Measurements from ENCODE around the gene GRAMD1A. TPM values are rescaled to one million over a fixed set of nuclear protein-coding genes. Genes with fewer than 3 reads are reported as not detected.
"Not testable (repeated sequence)": the region's sequence is repeated elsewhere in the genome, so short reads cannot be mapped to it uniquely, and the experiment has no call there.

Gene GRAMD1A
- polyA plus RNA-seq, 1 donor, result 53.2 TPM

DNA sequence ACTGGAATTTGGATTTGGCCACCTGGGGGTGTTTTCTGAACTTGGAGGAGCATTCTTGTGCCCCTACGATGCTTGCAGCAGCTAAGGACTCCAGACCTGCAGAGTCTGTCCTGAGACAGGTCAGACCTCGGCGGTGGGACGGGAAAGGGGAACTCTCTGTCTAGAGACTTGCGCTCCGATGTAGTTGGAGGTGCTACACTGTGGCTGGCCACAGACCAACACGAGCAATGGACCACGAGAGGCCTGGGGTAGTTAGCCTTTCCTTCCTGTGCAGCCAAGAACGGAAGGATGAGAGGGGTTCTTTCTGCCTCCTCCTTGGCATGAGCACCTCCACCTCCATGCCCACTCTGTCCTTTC is 5.9 kb upstream of the GRAMD1A start:
- H3K4me3 ChIP-seq (ENCODE audit: low read length), result no peak overlapping the region
- no peaks in the 10 kb centered on the region for H3K27me3 ChIP-seq (ENCODE audit: control insufficient read depth, insufficient read depth, low read length)
- H3K27ac ChIP-seq (ENCODE audit: low read length), result no peak overlapping the region
- DNase-seq, result no peak
- peaks cover 4% of the 10 kb centered on the region for H3K9me3 ChIP-seq (ENCODE audit: control insufficient read depth, low read depth, low read length)
- H3K36me3 ChIP-seq (ENCODE audit: control insufficient read depth, insufficient read depth, low read length), result no peaks in the 10 kb centered on the region
- peaks cover 16% of the 10 kb centered on the region for H3K4me1 ChIP-seq (ENCODE audit: control insufficient read depth, insufficient read depth, low read length)
- WGBS (ENCODE audit: insufficient coverage, low lambda C conversion rate), result no CpG with 5 or more reads among the region's 9 CpGs

- Histone ChIP-seq H3K36me3 (ENCODE audit: control insufficient read depth, insufficient read depth, low read length) (no peaks in the 10 kb centered on the region), H3K4me1 (ENCODE audit: control insufficient read depth, insufficient read depth, low read length) (peaks cover 20% of the 10 kb centered on the region), H3K4me3 (ENCODE audit: low read length) (no peak overlapping the region), H3K27me3 (ENCODE audit: control insufficient read depth, insufficient read depth, low read length) (no peaks in the 10 kb centered on the region), H3K9me3 (ENCODE audit: control insufficient read depth, low read depth, low read length) (peaks cover 4% of the 10 kb centered on the region), H3K27ac (ENCODE audit: low read length) (no peak overlapping the region)
- no peak for DNase-seq
- WGBS (ENCODE audit: insufficient coverage, low lambda C conversion rate), result no CpG with 5 or more reads among the region's 17 CpGs
Measured at GRCh38 chr19:34994643-34995541, 5.2 kb upstream of the GRAMD1A start.

DNA sequence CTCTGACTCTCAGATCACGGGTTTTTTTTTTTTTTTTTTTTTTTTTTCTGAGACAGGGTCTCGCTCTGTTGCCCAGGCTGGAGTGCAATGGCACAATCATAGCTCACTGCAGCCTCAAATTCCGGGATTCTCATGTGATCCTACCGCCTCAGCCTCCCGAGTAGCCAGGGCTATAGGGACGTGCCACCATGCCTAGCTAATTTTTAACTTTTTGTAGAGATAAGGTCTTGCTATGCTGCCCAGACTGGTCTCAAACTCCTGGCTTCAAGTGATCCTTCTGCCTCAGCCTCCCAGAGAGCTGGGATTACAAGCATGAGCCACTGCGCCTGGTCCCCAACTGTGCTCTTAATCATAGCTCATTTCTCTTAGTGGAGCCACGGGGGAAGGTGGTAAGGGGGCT is 4.6 kb upstream of the GRAMD1A start:
- H3K27ac ChIP-seq (ENCODE audit: low read length), result no peak overlapping the region
- DNase-seq, result no peak

GRCh38 chr19:34997071-34997617 is 3.0 kb upstream of the GRAMD1A start:
- 78% methylated on average over 2 of the region's 8 CpGs for WGBS (ENCODE audit: insufficient coverage, low lambda C conversion rate)
- no peaks in the 10 kb centered on the region for H3K27me3 ChIP-seq (ENCODE audit: control insufficient read depth, insufficient read depth, low read length)
- H3K9me3 ChIP-seq (ENCODE audit: control insufficient read depth, low read depth, low read length), result peaks cover 4% of the 10 kb centered on the region
- peaks cover 22% of the 10 kb centered on the region for H3K4me1 ChIP-seq (ENCODE audit: control insufficient read depth, insufficient read depth, low read length)
- no peak for DNase-seq
- H3K4me3 ChIP-seq (ENCODE audit: low read length), result no peak overlapping the region
- no peaks in the 10 kb centered on the region for H3K36me3 ChIP-seq (ENCODE audit: control insufficient read depth, insufficient read depth, low read length)
- H3K27ac ChIP-seq (ENCODE audit: low read length), result no peak overlapping the region

More for the DNA sequence above, 4.6 kb upstream of the GRAMD1A start:
- WGBS (ENCODE audit: insufficient coverage, low lambda C conversion rate), result no CpG with 5 or more reads among the region's 8 CpGs
- Histone ChIP-seq H3K9me3 (ENCODE audit: control insufficient read depth, low read depth, low read length) (peaks cover 4% of the 10 kb centered on the region), H3K36me3 (ENCODE audit: control insufficient read depth, insufficient read depth, low read length) (no peaks in the 10 kb centered on the region), H3K4me1 (ENCODE audit: control insufficient read depth, insufficient read depth, low read length) (peaks cover 20% of the 10 kb centered on the region), H3K4me3 (ENCODE audit: low read length) (no peak overlapping the region), H3K27me3 (ENCODE audit: control insufficient read depth, insufficient read depth, low read length) (no peaks in the 10 kb centered on the region)

DNA sequence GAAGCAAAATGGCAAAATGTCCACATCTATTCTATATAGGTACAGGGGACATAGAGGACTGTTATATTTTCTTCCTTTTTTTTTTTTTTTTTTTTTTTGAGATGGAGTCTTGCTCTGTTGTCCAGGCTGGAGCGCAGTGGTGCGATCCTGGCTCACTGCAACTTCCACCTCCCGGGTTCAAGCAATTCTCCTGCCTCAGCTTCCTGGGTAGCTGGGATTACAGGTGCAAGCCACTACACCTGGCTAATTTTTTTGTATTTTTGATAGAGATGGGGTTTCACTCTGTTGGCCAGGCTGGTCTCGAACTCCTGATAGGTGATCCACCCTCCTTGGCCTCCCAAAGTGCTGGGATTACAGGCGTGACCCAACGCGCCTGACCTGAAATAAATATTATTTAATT is 1.9 kb upstream of the GRAMD1A start:
- WGBS (ENCODE audit: insufficient coverage, low lambda C conversion rate), result no CpG with 5 or more reads among the region's 7 CpGs
- peaks cover 28% of the 10 kb centered on the region for H3K4me1 ChIP-seq (ENCODE audit: control insufficient read depth, insufficient read depth, low read length)

GRCh38 chr19:34998777-34999497 is 1.2 kb upstream of the GRAMD1A start:
- Histone ChIP-seq H3K9me3 (ENCODE audit: control insufficient read depth, low read depth, low read length) (peaks cover 4% of the 10 kb centered on the region), H3K27me3 (ENCODE audit: control insufficient read depth, insufficient read depth, low read length) (no peaks in the 10 kb centered on the region), H3K36me3 (ENCODE audit: control insufficient read depth, insufficient read depth, low read length) (peaks cover 4% of the 10 kb centered on the region), H3K4me1 (ENCODE audit: control insufficient read depth, insufficient read depth, low read length) (peaks cover 34% of the 10 kb centered on the region), H3K4me3 (ENCODE audit: low read length) (peak overlapping the region; percentile 64), H3K27ac (ENCODE audit: low read length) (peak overlapping the region; percentile 98)
- 57% methylated on average over 4 of the region's 13 CpGs for WGBS (ENCODE audit: insufficient coverage, low lambda C conversion rate)
- DNase-seq, result peak in 1 of 2 donors; percentile 53

More for the DNA sequence above, 1.9 kb upstream of the GRAMD1A start:
- not testable (repeated sequence) for H3K27ac ChIP-seq (ENCODE audit: low read length); H3K9me3 ChIP-seq (ENCODE audit: control insufficient read depth, low read depth, low read length); H3K4me3 ChIP-seq (ENCODE audit: low read length); DNase-seq; H3K36me3 ChIP-seq (ENCODE audit: control insufficient read depth, insufficient read depth, low read length); H3K27me3 ChIP-seq (ENCODE audit: control insufficient read depth, insufficient read depth, low read length)

DNA sequence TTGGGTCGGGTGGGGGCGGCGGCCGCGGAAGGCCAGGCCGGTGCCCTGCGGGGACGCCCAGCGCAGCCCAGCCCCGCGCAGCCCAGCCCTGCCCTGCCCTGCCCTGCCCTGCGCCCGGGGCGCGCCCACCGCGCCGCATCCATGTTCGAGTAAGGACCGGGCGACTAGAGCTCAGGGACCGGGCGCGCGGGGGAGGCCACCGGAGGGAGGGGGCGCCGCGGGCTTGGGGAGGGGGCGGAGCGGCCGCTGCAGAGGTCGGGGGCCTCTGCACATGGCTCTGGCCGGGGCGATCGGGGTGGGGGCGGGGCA is 169 bp downstream of the GRAMD1A start:
- H3K36me3 ChIP-seq (ENCODE audit: control insufficient read depth, insufficient read depth, low read length), result peaks cover 6% of the 10 kb centered on the region
- WGBS (ENCODE audit: insufficient coverage, low lambda C conversion rate), result no CpG with 5 or more reads among the region's 37 CpGs
- H3K27ac ChIP-seq (ENCODE audit: low read length), result peak overlapping the region; percentile 81
- no peaks in the 10 kb centered on the region for H3K27me3 ChIP-seq (ENCODE audit: control insufficient read depth, insufficient read depth, low read length)
- no peak for DNase-seq
- peaks cover 39% of the 10 kb centered on the region for H3K4me1 ChIP-seq (ENCODE audit: control insufficient read depth, insufficient read depth, low read length)
- no peaks in the 10 kb centered on the region for H3K9me3 ChIP-seq (ENCODE audit: control insufficient read depth, low read depth, low read length)
- H3K4me3 ChIP-seq (ENCODE audit: low read length), result peak overlapping the region; percentile 60

GRCh38 chr19:35000647-35001501 is 751 bp downstream of the GRAMD1A start:
- H3K27me3 ChIP-seq (ENCODE audit: control insufficient read depth, insufficient read depth, low read length), result no peaks in the 10 kb centered on the region

GRCh38 chr19:35002037-35002535 is 2.0 kb downstream of the GRAMD1A start:
- DNase-seq, result no peak
- no peak overlapping the region for H3K4me3 ChIP-seq (ENCODE audit: low read length)
- no peaks in the 10 kb centered on the region for H3K27me3 ChIP-seq (ENCODE audit: control insufficient read depth, insufficient read depth, low read length)
- H3K27ac ChIP-seq (ENCODE audit: low read length), result no peak overlapping the region
- H3K4me1 ChIP-seq (ENCODE audit: control insufficient read depth, insufficient read depth, low read length), result peaks cover 54% of the 10 kb centered on the region
- 74% methylated on average over 3 of the region's 11 CpGs for WGBS (ENCODE audit: insufficient coverage, low lambda C conversion rate)
- H3K36me3 ChIP-seq (ENCODE audit: control insufficient read depth, insufficient read depth, low read length), result peaks cover 11% of the 10 kb centered on the region
- no peaks in the 10 kb centered on the region for H3K9me3 ChIP-seq (ENCODE audit: control insufficient read depth, low read depth, low read length)

More at GRCh38 chr19:35000647-35001501, 751 bp downstream of the GRAMD1A start:
- H3K36me3 ChIP-seq (ENCODE audit: control insufficient read depth, insufficient read depth, low read length), result peaks cover 11% of the 10 kb centered on the region
- WGBS (ENCODE audit: insufficient coverage, low lambda C conversion rate), result no CpG with 5 or more reads among the region's 46 CpGs
- peak overlapping the region; percentile 81 for H3K27ac ChIP-seq (ENCODE audit: low read length)
- DNase-seq, result peak; percentile 40 to 77
- H3K4me3 ChIP-seq (ENCODE audit: low read length), result peak overlapping the region; percentile 60
- no peaks in the 10 kb centered on the region for H3K9me3 ChIP-seq (ENCODE audit: control insufficient read depth, low read depth, low read length)
- peaks cover 45% of the 10 kb centered on the region for H3K4me1 ChIP-seq (ENCODE audit: control insufficient read depth, insufficient read depth, low read length)

All from large intestine (tissue), 3 donors.